HCT116 (cell line): ENCODE data around the gene KLK13.

Experiments used
- ATF3 ChIP-seq: IDR thresholded peaks from 2 replicates; pipeline ENCODE4 v1.6.1; 2012
- CTCF ChIP-seq, 3 experiments: fragments of 200-600 bp in 1 of 3; sonication (generic) in 1 of 3; IDR thresholded peaks in 2 of 3; conservative IDR thresholded peaks in 1 of 3; 2 replicates each; pipeline ENCODE4 v1.5.1; 2012 to 2017; ENCODE audit warnings: low read depth in 2 of 3, low read length in 2 of 3, antibody characterized with exemption in 1 of 3, borderline replicate concordance in 1 of 3, control low read depth in 1 of 3, mild to moderate bottlenecking in 1 of 3, mixed read lengths in 1 of 3, mixed run types in 1 of 3, moderate library complexity in 1 of 3; ENCODE audit not compliant: insufficient read depth in 1 of 3
- POLR2A ChIP-seq: IDR thresholded peaks from 2 replicates; pipeline ENCODE4 v1.7.0; 2011; ENCODE audit warnings: borderline replicate concordance; ENCODE audit not compliant: insufficient read depth, insufficient read length; ENCODE audit errors: extremely low read depth
- POLR2AphosphoS5 ChIP-seq: IDR thresholded peaks from 2 replicates; pipeline ENCODE4 v1.6.1; 2011; ENCODE audit warnings: mild to moderate bottlenecking, low read depth, low read length, moderate library complexity

- TF ChIP-seq POLR2A (no peak), CTCF (IDR thresholded peaks at IDR 0.05 in 2 of 3, conservative IDR thresholded peaks at IDR 0.05 in 1 of 3; ENCODE audit: borderline replicate concordance in 1 of 3, insufficient read depth in 1 of 3, low read depth in 2 of 3, low read length in 2 of 3) (no peak), POLR2AphosphoS5 (no peak), ATF3 (no peak)
These were observed 11.1 kb upstream of the KLK13 start for GRCh38 chr19:51075998-51076397.
